ENCODE measurements around the gene SNAI3. TPM values are rescaled to one million over a fixed set of nuclear protein-coding genes. Genes with fewer than 3 reads are reported as not detected.
"Not testable (repeated sequence)": the region's sequence is repeated elsewhere in the genome, so short reads cannot be mapped to it uniquely, and the experiment has no call there.

SNAI3 gene
- total RNA-seq, 1 donor from 2014 or later, result 0.16 TPM

GRCh38 chr16:88690341-88691128, 4.2 kb upstream of the SNAI3 start:
- no peak for DNase-seq

DNA sequence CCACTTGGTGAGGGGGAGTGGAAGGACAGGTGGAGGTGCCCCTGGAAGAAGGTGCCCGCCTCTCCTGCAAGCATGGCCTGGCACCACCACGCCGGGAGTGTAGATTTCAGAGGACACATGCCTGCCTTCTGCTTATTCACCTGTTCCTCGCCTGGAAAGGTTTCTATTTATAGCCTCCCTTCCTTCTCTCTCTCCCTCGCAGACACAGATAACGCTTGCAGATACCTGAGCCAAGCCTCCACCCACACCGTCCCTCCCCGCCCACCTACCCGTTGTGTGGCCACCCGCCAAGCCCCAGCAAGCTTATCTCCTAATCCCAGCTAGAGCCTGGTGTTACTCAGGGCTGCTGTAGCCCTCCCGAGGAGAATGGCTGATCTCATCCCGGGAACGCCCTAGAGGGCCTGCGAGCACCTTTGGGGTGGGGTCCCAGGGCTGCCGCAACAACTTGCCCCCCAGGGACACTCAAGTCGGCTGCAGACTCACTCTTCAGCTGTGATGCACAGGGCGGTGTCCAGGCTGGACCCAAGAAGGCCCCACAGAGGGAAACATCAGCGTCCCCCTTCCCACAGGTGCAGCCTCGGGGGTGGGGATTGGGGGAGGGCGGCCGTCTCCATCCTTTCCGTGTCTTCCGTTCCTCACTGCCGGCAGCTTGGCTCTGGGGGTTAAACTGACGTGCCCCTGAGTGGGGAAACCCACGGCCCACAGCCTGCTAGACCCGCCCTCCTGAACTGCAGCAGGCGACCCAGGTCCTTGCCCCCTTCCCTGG, 1.9 kb upstream of the SNAI3 start:
- DNase-seq, result peak; percentile 58

GRCh38 chr16:88687676-88688012, 1.3 kb upstream of the SNAI3 start:
- DNase-seq, result no peak

DNA sequence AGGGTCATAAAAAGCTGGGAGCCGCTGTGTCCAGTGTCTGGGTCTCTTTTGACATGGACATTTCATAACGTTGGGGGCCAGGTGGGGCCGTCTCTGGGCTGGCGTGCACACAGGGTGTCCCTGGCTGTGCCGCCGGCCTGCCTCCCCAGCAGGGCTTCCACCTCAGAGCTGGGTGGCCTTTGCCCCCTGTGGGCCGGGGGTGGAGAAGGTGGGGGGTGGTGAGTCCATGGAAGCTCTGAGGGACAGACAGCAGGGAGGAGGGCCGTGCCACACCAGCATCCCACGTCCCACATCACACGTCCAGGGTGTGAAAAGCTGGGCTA, 908 bp upstream of the SNAI3 start:
- no peak for DNase-seq

DNA sequence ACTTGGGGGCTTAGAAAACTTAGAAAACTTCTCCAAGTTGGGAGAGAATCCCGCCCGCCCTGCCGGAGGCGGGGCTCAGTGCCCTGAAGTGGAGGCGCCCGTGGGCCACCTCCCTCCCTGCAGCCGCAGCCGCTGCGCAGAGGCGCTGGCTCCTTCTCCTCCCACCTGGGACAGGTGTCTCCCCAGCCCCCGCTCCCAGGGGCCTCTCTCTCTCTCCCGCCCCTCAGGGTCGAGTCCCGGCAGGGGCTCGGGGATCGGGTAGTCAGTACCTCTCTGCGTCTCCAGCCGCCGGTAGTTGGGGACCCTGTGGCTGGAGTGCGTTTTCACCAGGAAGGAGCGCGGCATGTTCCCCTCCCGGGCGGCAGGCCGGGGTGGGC, 257 bp downstream of the SNAI3 start:
- no peak for DNase-seq

- peak; percentile 31 for DNase-seq
Observed at GRCh38 chr16:88685156-88686061, 898 bp downstream of the SNAI3 start.

DNA sequence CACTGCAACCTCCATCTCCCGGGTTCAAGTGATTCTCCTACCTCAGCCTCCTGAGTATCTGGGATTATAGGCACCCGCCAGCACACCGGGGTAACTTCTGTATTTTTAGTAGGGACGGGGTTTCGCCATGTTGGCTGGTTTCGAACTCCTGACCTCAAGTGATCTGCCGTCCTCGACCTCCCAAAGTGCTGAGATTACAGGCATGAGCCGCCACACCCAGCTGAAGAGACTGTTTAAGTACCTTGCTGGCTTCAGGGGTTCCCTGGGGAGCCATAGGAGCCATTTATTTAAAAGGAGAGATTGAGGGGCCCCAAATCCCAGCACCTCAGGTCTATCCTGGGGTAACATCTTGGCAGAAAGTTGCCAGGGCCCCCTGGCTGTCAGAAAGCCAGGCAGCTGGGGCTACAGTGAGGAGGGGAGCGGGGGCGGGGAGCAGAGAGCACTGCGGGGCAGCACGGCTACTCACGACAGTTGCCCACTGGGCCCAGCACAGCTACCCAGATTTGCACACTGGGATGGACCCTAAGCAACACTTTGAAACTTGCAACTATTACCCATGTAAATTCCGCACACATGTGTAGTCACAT, 1.6 kb downstream of the SNAI3 start:
- no peak for DNase-seq

- peak; percentile 79 for DNase-seq
Observed at GRCh38 chr16:88681709-88682451, 4.4 kb downstream of the SNAI3 start.

DNA sequence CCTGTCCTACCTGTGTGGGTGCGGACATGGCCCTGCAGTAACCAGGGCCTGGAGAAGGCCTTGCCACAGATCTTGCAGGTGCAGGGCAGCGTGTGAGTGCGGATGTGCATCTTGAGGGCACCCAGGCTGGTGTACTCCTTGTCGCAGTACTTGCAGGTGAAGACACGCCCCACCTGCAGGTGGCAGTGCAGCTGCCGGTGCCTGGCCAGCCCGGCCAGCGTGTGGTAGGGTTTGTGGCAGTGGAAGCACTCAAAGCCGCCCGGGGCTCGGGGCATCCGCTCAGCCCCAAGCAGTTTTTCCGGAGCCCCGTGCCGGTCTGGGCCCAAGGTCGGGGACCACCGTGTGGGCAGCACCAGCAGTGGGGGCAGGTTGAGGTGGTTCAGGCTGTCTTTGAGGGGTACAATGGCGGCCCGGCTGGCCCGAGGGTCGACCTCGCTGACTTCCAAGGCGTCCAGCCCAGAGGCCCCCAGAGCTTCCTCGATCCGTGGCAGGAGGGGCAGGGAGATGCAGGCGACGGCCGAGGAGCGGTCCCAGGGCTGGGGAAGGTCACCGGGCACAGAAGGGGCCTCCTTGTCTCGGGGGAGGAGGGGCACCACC, 5.1 kb downstream of the SNAI3 start:
- no peak for DNase-seq

- no peak for DNase-seq
Observed at GRCh38 chr16:88680554-88681083, 5.7 kb downstream of the SNAI3 start.

DNA sequence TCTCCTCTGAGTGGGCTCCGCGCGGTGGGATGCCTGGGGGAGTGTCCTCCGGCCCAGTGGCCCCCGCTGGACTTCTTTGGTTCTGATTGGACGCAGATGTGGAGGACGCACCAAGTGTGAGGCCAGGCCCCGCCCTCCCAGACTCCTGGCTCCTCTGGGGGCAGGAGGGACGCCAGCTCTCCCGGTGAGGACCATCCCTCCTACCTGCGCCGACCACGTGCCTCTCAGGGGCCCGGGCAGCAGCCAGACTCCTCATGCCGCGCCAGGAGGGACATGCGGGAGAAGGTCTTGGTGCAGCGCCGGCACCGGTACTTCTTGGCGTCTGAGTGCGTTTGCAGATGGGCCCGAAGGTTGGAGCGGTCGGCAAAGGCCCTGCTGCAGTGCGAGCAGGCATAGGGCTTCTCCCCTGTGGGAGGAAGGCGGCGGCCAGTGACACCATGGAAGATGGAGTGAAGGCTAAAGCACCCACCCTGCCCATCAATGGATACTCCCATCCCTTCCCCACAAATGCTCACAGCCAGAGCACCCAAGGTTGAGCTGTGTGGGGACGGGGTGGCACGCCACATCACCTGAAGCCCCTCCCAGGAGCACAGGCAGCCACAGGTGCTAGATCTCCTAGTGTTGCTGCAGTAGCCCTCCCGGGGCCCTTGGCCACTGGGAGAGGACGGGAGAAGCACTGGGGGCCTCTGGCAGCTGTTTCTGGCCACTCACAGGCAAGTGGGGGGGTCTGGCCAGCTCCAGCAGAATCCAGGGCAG, 7.9 kb downstream of the SNAI3 start:
- no peak for DNase-seq

DNA sequence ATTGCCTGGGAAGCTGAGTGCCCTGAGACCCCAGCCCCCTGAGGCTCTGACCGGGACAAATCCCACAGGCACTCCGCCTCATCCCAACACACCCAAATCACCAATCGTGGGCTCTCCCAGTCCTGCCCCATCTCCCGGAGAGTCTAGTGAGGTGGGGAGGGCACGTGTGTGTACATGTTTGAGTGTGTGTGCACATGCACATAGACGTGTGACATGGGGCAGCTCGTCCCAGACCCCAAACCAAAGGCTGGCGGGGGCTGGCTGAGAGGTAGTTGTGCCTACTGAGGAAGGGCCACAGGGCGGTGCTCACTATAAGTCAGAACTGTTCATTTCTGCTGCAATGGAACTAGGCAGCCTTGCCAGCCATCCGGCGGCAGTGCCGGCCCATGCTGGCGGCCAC, 8.6 kb downstream of the SNAI3 start:
- no peak for DNase-seq

GRCh38 chr16:88676502-88677242, 9.6 kb downstream of the SNAI3 start:
- no peak for DNase-seq

DNA sequence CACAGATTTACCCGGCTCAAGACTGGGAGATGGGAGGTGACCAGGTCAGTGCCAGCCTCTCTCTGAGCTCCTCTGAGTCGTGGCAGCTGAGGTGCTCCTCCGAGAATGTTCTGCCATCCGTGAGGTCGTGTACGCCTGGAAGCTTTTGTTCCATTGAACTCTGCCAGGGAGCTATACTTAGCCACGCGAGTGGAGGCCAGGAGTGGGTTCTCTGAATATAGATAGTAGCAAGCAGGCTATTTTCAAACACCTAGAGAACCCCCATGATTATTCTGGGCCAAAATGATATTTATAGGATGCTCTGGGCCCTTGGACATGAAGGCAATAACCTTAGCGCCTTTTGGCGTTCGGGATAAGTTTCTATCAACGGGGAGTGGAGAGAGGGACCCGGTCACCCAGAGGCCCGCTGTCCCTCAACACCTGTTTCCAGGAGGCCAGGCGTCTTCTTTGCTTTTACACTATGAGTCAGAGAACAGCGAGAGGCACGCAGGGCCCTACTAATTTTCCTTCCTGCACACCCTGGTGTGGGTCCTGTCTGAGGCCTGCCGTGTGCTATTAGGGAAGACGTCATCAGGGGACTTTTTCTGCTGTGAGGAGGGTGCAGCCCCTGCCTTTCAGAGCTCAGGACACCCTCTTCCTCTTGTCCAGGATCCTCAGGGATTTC, 12.5 kb downstream of the SNAI3 start:
- no peak for DNase-seq

DNA sequence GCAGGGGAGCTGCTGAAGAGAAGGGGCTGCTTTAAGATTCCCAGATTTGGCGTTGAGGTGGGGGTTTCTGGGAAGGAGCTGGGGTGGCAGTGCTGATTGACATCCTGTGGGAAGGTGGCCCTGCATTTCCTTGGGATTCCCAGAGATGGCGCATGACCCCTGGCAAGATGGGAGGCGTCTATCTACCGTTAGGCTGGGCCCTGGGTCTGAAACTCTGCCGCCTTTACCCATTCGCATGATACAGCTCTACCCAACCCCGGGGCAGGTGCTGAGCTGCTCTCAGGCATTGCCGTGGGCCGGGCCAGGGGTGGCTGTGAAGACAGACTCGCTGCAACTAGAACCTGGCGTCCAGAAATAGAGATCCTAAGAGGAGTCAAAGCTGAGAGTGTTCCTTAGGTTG, 13.5 kb downstream of the SNAI3 start:
- no peak for DNase-seq

DNA sequence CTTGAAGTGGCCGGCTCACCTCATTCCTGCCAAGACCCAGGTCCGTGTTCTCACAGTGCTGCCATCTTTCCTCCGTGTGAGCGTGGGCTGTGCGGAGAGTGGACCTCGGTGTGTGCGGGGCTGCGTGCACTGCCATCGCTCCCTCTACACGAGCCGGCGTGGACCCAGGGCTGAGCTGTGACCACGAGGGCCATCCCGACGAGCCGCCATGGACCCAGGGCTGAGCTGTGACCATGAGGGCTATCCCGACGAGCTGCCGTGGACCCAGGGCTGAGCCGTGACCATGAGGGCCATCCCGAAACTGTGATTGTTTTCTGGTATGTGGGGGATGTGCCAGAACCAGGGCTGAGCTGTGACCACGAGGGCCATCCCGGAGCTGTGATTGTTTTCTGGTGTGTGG, 14.5 kb downstream of the SNAI3 start:
- no peak for DNase-seq

GRCh38 chr16:88669980-88670379, 16.3 kb downstream of the SNAI3 start:
- no peak for DNase-seq

DNA sequence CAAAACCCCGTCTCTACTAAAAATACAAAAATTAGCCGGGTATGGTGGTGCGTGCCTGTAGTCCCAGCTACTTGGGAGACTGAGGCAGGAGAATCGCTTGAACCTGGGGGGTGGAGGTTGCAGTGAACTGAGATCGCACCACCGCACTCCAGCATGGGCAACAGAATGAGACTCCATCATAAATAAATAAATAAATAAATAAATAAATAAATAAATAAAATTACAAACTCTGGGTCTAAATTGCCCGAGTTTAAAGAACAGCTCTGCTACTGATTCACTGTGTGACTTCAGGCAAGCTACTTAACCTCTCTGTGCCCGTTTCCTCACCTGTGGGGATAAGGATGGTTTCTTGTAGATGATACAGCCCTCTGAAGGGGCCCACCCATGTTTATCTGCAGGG, 16.8 kb downstream of the SNAI3 start:
- DNase-seq, result not testable (repeated sequence)

DNA sequence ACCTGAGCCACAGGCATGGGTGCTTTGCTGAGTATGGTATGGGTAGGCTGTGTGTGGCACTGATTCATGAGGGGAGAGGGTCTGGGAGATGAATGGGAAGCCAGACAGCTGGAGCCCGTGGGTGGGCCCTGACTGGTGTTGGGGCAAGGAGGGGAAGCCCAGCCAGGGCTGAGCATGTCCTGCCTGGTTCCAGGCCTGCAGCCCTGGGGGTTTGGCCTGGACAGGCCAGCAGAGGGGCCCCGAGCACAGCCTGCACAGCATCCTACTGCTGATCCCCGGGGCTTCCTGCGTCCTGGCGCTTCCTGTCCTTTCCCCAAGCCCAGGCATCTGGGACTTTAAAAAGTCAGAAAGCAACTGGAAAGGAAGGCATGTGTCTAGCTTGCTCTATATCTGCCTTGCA, 18.8 kb downstream of the SNAI3 start:
- no peak for DNase-seq

All from occipital lobe (tissue), 2 donors.